Central memory CD8-positive, alpha-beta T cell (primary cell): Measurements from ENCODE around the gene OTOL1.
"Not testable (repeated sequence)": the region's sequence is repeated elsewhere in the genome, so short reads cannot be mapped to it uniquely, and the experiment has no call there.

Experiments used
- ATAC-seq: fragments of 150-1000 bp; cut with Tn5 transposase; replicated peaks from 2 replicates; pipeline ENCODE4 v1.10.0; 2022; ENCODE audit warnings: mild to moderate bottlenecking, moderate FRiP score, moderate number of reproducible peaks; ENCODE audit not compliant: poor library complexity, severe bottlenecking; ENCODE audit errors: extremely low read depth
- DNase-seq, 2 donors: peaks; one replicate each; pipeline ENCODE4 v3.0.0; 2021; ENCODE audit warnings: low spot score in 2 of 2
- H3K27ac Mint-ChIP-seq: one replicate; pipeline ENCODE4 v1.8.0; 2022; ENCODE audit warnings: low read depth, mild to moderate bottlenecking, moderate library complexity, mixed read lengths
- H3K27me3 Mint-ChIP-seq: one replicate; pipeline ENCODE4 v1.8.0; 2022; ENCODE audit warnings: mixed read lengths
- H3K36me3 Mint-ChIP-seq: one replicate; pipeline ENCODE4 v1.8.0; 2022; ENCODE audit warnings: mild to moderate bottlenecking, moderate library complexity, mixed read lengths; ENCODE audit not compliant: insufficient read depth
- H3K4me1 Mint-ChIP-seq: one replicate; pipeline ENCODE4 v1.8.0; 2022; ENCODE audit warnings: mixed read lengths
- H3K4me3 Mint-ChIP-seq: one replicate; pipeline ENCODE4 v1.8.0; 2022; ENCODE audit warnings: mild to moderate bottlenecking, moderate library complexity, mixed read lengths
- H3K9me3 Mint-ChIP-seq: one replicate; pipeline ENCODE4 v1.8.0; 2022; ENCODE audit warnings: mixed read lengths

OTOL1 gene

GRCh38 chr3:161490845-161491244, 5.8 kb upstream of the OTOL1 start:
- not testable (repeated sequence) for H3K4me3 Mint-ChIP-seq, ATAC-seq, H3K36me3 Mint-ChIP-seq, DNase-seq, H3K27ac Mint-ChIP-seq, H3K9me3 Mint-ChIP-seq, H3K4me1 Mint-ChIP-seq
- peaks cover 63% of the 10 kb centered on the region for H3K27me3 Mint-ChIP-seq

DNA sequence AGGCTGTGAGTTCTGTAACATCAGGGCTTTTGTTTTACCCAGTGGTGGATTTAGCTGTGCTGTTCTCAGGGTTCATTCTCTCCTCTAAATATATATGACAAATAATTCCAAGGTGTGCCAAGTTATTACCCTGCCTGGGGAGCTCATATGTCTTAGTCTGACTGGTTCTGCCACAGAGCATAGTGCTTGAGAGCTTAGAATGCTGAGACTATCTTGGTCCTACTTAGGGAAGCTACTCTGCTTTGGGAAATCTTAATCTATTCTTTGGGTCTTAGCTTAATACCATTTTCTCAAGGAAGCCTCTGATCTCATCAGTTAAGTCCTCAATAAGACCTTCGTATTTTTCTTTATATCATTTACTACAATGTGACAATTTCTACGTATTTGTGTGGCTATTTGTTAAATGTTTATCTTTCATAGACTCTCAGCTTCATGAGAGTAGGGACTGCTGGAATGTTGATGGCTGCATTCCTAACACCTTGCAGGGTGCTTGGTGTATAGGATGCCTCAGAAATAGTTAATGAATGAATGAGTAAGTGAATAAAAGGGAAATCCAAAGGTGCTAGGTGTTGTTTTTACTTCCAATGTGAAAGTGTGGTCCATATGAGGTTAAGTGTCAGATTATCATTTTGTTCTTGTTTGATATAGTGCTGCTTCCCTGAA, 1.8 kb downstream of the OTOL1 start:
- H3K9me3 Mint-ChIP-seq, result no peaks in the 10 kb centered on the region
- ATAC-seq (no peak), DNase-seq (no peak)
- no peaks in the 10 kb centered on the region for H3K36me3 Mint-ChIP-seq
- H3K4me1 Mint-ChIP-seq, result no peaks in the 10 kb centered on the region
- H3K27me3 Mint-ChIP-seq, result peaks cover 47% of the 10 kb centered on the region
- H3K27ac Mint-ChIP-seq, result no peak overlapping the region
- H3K4me3 Mint-ChIP-seq, result no peak overlapping the region

DNA sequence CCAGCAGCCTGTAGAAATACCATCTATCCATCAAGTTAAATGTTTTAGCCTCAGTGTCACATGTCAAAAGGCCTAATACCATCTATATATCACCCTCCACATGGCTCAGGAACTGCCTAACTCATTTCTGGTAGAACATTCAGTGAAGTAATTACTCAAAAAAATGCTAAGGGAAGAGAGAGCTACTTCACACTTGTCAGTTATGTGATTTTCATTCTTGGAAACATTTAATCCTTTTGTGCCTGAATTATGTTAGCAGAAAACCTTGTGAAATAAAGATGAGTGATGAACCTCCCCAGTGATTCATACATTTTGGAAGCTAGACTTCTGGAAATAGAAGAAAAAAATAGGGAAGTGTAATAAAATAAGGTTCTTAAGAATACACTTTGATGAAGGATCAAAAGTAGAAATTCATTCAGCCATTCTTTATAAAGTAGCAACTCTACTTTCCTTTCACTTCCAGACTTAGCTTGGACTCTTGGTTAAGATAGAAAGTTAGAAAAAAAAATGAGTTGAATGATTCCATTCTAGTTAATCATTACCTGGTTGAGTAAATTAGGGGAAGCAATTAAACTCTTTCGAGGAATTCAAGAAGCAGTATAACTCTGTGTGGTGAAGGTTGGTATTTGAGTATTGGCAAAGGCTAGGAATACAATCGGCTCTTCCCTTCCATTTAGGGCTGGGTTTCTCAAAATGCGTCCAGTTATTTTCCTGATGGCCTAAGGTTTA, 3.6 kb downstream of the OTOL1 start:
- Mint-ChIP-seq H3K4me1 (no peaks in the 10 kb centered on the region), H3K27me3 (peaks cover 28% of the 10 kb centered on the region), H3K27ac (no peak overlapping the region), H3K4me3 (no peak overlapping the region), H3K9me3 (no peaks in the 10 kb centered on the region), H3K36me3 (no peaks in the 10 kb centered on the region)
- no peak for DNase-seq
- ATAC-seq, result no peak

DNA sequence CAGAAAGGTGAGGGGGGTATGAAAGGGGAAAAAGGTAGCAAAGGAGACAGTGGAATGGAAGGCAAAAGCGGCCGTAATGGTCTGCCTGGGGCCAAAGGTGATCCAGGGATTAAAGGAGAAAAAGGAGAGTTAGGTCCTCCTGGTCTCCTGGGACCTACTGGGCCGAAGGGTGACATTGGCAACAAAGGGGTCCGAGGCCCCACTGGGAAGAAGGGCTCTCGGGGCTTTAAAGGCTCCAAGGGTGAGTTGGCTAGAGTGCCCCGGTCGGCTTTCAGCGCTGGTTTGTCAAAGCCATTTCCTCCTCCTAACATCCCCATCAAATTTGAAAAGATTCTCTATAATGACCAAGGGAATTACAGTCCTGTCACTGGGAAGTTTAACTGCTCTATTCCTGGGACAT, 6.7 kb downstream of the OTOL1 start:
- no peak overlapping the region for H3K4me3 Mint-ChIP-seq
- H3K9me3 Mint-ChIP-seq, result no peaks in the 10 kb centered on the region
- H3K36me3 Mint-ChIP-seq, result no peaks in the 10 kb centered on the region
- peaks cover 7% of the 10 kb centered on the region for H3K27me3 Mint-ChIP-seq
- no peak overlapping the region for H3K27ac Mint-ChIP-seq
- DNase-seq (no peak), ATAC-seq (no peak)
- no peaks in the 10 kb centered on the region for H3K4me1 Mint-ChIP-seq

DNA sequence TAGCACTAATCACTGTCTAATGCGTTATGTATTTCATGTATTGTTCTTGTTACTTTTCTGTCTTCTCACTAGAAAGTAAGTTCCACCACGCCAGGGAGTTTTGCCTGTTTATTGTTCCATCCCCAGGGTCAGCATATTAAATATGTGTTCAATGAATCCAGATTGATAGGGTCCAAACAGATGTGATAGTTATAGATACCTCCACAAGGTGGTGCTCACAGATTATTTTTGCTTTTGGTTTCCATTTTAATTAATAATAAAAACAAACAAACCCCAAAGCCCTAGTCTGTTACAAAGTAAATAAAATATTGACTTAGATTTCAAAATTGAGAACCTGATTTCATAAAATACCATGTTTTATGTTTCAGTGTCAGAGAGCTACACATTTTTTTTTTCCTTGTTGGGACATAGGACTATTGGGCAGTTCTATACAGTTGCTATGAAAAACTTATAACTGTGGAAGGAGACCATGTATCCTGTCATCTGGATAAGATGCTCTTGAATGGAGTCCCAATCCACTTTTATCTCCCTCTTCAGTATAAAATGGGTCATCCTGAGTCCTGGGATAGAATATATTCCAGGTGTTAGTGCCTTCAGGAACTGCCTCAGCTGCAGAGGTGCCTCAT, 12.4 kb downstream of the OTOL1 start:
- peak overlapping the region; percentile 60 for H3K27ac Mint-ChIP-seq
- no peaks in the 10 kb centered on the region for H3K9me3 Mint-ChIP-seq
- no peaks in the 10 kb centered on the region for H3K36me3 Mint-ChIP-seq
- H3K4me1 Mint-ChIP-seq, result no peaks in the 10 kb centered on the region
- DNase-seq (no peak), ATAC-seq (no peak)
- H3K4me3 Mint-ChIP-seq, result no peak overlapping the region
- no peaks in the 10 kb centered on the region for H3K27me3 Mint-ChIP-seq

DNA sequence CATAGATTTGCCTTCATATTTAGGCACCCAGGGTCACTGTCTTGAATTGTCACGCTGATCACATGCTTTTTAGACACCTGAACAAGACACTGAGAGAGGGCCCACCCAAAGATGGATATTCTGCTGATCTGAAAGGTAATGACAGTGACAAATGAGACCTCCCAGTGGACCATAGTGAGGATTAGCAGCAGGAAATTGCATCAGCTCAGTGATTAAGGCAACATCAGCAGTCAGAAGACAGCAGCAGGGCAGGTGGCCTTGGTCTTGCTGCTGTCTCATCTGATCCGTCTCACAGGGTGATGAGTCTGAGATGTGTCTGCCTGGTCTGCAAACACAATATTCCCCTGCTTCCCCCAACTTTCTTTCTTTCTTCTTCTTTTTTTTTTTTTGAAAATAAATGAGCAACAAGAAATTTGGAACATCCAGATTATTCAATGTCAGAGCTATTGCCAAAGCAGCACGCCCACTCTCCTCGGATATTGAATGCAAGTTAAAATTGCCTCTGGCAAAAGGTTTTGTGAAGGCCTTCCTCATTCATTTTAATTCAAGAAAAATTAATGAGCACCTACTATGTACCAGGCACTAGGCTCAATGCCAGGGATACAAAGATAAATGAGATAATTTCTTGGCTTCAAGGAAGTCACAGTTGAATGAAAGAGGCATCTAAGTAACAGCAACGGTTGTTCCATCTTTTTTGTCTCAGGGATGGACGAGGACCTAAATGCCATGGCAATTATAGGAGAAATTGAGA, 14.1 kb downstream of the OTOL1 start:
- Mint-ChIP-seq H3K4me1 (no peaks in the 10 kb centered on the region), H3K27ac (no peak overlapping the region), H3K27me3 (peaks cover 9% of the 10 kb centered on the region), H3K36me3 (no peaks in the 10 kb centered on the region), H3K4me3 (no peak overlapping the region), H3K9me3 (no peaks in the 10 kb centered on the region)
- no peak for DNase-seq
- ATAC-seq, result no peak

GRCh38 chr3:161523916-161524315, 27.3 kb downstream of the OTOL1 start:
- DNase-seq (no peak), ATAC-seq (no peak)
- Mint-ChIP-seq H3K9me3 (no peaks in the 10 kb centered on the region), H3K4me3 (no peak overlapping the region), H3K4me1 (no peaks in the 10 kb centered on the region), H3K27me3 (peaks cover under 1% of the 10 kb centered on the region), H3K27ac (no peak overlapping the region), H3K36me3 (no peaks in the 10 kb centered on the region)

GRCh38 chr3:161531930-161532329, 35.3 kb downstream of the OTOL1 start:
- DNase-seq (no peak), ATAC-seq (no peak)
- H3K9me3 Mint-ChIP-seq, result no peaks in the 10 kb centered on the region
- H3K36me3 Mint-ChIP-seq, result no peaks in the 10 kb centered on the region
- H3K27ac Mint-ChIP-seq, result no peak overlapping the region
- no peaks in the 10 kb centered on the region for H3K4me1 Mint-ChIP-seq
- H3K4me3 Mint-ChIP-seq, result no peak overlapping the region
- H3K27me3 Mint-ChIP-seq, result no peaks in the 10 kb centered on the region

DNA sequence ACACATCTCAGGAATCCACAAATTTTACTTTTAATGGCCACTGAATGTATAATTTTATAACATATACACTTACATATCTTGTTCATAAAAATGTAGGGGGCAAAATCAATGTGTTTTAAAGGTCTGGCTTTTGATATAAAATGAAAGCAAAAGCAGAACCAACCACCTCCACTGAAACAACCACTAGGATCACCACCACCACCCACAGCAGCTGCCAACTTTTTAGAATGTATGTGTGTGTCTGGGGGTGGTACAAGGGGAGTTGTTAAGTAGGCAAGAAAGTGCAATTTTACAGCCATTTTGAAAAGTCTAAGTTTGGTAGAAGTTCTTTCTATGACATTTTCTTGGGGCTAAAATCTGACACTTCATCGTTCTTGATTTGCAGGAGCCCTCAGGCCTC, 44.0 kb downstream of the OTOL1 start:
- H3K27ac Mint-ChIP-seq, result no peak overlapping the region
- DNase-seq (no peak), ATAC-seq (no peak)
- no peak overlapping the region for H3K4me3 Mint-ChIP-seq
- H3K4me1 Mint-ChIP-seq, result no peaks in the 10 kb centered on the region
- no peaks in the 10 kb centered on the region for H3K27me3 Mint-ChIP-seq
- H3K9me3 Mint-ChIP-seq, result peaks cover 9% of the 10 kb centered on the region
- no peaks in the 10 kb centered on the region for H3K36me3 Mint-ChIP-seq

DNA sequence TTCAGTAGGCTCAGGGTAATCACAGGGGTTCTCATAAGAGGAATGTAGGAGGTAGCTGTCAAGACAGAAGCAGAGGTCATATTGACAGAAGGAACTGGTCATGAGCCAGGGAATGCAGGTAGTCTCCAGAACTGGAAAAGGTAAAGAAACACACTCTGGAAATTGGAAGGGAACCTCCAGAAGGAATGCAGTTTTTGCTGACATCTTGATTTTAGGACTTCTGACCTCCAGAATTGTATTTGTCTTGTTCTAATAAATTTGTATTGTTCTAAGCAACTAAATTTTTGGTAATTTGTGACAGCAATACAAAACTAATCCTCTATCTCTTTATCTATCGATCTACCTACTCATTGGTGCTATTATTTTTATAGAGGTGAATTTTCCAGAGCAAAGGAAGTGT, 49.2 kb downstream of the OTOL1 start:
- H3K4me3 Mint-ChIP-seq, result no peak overlapping the region
- H3K4me1 Mint-ChIP-seq, result no peaks in the 10 kb centered on the region
- H3K36me3 Mint-ChIP-seq, result no peaks in the 10 kb centered on the region
- DNase-seq, result no peak
- peaks cover 9% of the 10 kb centered on the region for H3K9me3 Mint-ChIP-seq
- no peak for ATAC-seq
- H3K27me3 Mint-ChIP-seq, result no peaks in the 10 kb centered on the region
- no peak overlapping the region for H3K27ac Mint-ChIP-seq

DNA sequence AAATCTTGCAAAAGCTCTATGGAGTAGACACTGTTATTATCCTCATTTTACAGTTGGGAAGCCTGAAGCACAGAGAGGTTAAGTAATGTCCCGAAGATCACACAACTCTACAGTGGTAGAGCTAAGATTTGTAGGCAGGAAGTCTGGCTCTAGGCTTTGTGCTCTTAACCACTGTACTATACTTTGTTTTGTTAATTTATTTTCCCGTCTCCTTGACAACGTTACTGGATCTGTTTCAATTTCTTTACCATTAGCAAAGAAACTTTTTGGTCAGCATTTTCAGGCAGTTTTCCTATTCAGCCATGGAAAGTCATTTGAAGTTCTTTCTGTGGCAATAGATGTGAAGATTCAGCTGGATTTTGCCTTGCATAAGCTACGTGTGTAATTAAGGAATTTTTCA, 51.7 kb downstream of the OTOL1 start:
- no peaks in the 10 kb centered on the region for H3K36me3 Mint-ChIP-seq
- no peak for ATAC-seq
- H3K27me3 Mint-ChIP-seq, result no peaks in the 10 kb centered on the region
- no peak overlapping the region for H3K4me3 Mint-ChIP-seq
- DNase-seq, result no peak
- no peaks in the 10 kb centered on the region for H3K4me1 Mint-ChIP-seq
- no peak overlapping the region for H3K27ac Mint-ChIP-seq
- peaks cover 9% of the 10 kb centered on the region for H3K9me3 Mint-ChIP-seq

GRCh38 chr3:161549261-161549660, 52.7 kb downstream of the OTOL1 start:
- Mint-ChIP-seq H3K4me3 (no peak overlapping the region), H3K4me1 (no peaks in the 10 kb centered on the region), H3K9me3 (peaks cover 5% of the 10 kb centered on the region), H3K27ac (no peak overlapping the region), H3K27me3 (no peaks in the 10 kb centered on the region), H3K36me3 (no peaks in the 10 kb centered on the region)
- no peak for ATAC-seq
- DNase-seq, result no peak
